GM19035 (cell line): ENCODE results near the gene CMSS1.
"Not testable (repeated sequence)": the region's sequence is repeated elsewhere in the genome, so short reads cannot be mapped to it uniquely, and the experiment has no call there.

Experiments used
- ATAC-seq: cut with Tn5 transposase; IDR thresholded peaks from one replicate; pipeline ENCODE4 v1.9.1; 2021; ENCODE audit not compliant: unreplicated experiment

Gene CMSS1

GRCh38 chr3:99817047-99817436, 620 bp upstream of the CMSS1 start:
- no peak for ATAC-seq

GRCh38 chr3:99818818-99819217, 1.2 kb downstream of the CMSS1 start:
- no peak for ATAC-seq

- ATAC-seq: no peak
These were observed 6.4 kb downstream of the CMSS1 start for GRCh38 chr3:99823723-99824711.

- no peak for ATAC-seq
These were observed 7.5 kb downstream of the CMSS1 start for GRCh38 chr3:99825004-99825640.

GRCh38 chr3:99829844-99830243, 12.2 kb downstream of the CMSS1 start:
- ATAC-seq: no peak

- no peak for ATAC-seq
These were observed 16.0 kb downstream of the CMSS1 start for GRCh38 chr3:99833617-99834205.

GRCh38 chr3:99834211-99834957, 16.7 kb downstream of the CMSS1 start:
- ATAC-seq: no peak

GRCh38 chr3:99836681-99837080, 19.0 kb downstream of the CMSS1 start:
- no peak for ATAC-seq

- ATAC-seq: no peak
These were observed 20.1 kb downstream of the CMSS1 start for GRCh38 chr3:99837715-99838114.

GRCh38 chr3:99838755-99839154, 21.1 kb downstream of the CMSS1 start:
- ATAC-seq: no peak

GRCh38 chr3:99839613-99840012, 22.0 kb downstream of the CMSS1 start:
- ATAC-seq: no peak

- not testable (repeated sequence) for ATAC-seq
These were observed 24.3 kb downstream of the CMSS1 start for GRCh38 chr3:99841949-99842348.

GRCh38 chr3:99842826-99843589, 25.3 kb downstream of the CMSS1 start:
- ATAC-seq: peak; percentile 71

- peak; percentile 11 for ATAC-seq
These were observed 26.1 kb downstream of the CMSS1 start for GRCh38 chr3:99843590-99844258.

- no peak for ATAC-seq
These were observed 27.7 kb downstream of the CMSS1 start for GRCh38 chr3:99845331-99845730.

GRCh38 chr3:99845999-99846398, 28.3 kb downstream of the CMSS1 start:
- no peak for ATAC-seq

GRCh38 chr3:99846477-99847160, 29.0 kb downstream of the CMSS1 start:
- ATAC-seq: no peak

- no peak for ATAC-seq
These were observed 30.8 kb downstream of the CMSS1 start for GRCh38 chr3:99848433-99848832.

- ATAC-seq: no peak
These were observed 32.9 kb downstream of the CMSS1 start for GRCh38 chr3:99850608-99851007.
